DMS79 (cell line): ENCODE measurements around the gene SELE.

Source experiments
- DNase-seq: peaks from one replicate; lab custom pipeline; 2025; lab: John Stamatoyannopoulos, UW

Gene SELE, protein sequence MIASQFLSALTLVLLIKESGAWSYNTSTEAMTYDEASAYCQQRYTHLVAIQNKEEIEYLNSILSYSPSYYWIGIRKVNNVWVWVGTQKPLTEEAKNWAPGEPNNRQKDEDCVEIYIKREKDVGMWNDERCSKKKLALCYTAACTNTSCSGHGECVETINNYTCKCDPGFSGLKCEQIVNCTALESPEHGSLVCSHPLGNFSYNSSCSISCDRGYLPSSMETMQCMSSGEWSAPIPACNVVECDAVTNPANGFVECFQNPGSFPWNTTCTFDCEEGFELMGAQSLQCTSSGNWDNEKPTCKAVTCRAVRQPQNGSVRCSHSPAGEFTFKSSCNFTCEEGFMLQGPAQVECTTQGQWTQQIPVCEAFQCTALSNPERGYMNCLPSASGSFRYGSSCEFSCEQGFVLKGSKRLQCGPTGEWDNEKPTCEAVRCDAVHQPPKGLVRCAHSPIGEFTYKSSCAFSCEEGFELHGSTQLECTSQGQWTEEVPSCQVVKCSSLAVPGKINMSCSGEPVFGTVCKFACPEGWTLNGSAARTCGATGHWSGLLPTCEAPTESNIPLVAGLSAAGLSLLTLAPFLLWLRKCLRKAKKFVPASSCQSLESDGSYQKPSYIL

DNA sequence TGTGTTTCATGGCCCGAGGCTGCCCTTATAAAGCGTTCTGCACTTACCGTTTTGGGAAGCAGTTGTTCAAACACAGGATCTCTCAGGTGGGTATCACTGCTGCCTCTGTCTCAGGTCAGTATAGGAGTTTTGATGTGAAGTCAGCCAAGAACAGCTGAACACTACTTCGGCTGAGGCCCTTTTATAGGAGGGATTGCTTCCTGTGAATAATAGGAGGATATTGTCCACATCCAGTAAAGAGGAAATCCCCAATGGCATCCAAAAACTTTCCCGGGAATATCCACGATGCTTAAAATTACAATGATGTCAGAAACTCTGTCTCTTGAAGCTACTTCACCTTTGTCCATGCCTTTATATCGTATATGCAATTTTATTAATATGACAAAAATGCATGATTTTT, at the start of gene SELE:
Gene SELE, minus strand, starts transcription at position 156 of the 400 bp plus-strand sequence. CDS start 467 bp downstream, outside the sequence.
- DNase-seq: no peak

DNA sequence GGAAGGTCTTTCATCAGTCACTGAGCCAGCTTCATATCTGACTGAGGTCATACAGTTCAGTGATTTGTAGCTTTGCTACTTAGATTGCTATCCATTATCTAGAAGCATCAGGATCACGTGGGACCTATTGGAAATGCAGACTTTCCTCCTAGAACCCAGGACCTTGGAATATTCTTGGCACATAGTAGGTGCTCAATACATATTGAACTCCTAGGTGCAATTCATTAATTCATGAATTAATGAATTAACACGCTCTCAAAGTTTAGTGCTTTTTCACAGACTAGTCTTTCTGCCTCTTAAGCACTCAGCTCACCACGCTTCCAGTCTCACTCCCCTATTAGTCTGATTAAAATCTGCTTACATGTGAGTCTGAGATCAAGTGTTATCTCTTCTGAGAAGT, 48.7 kb upstream of the SELE start:
- no peak for DNase-seq

DNA sequence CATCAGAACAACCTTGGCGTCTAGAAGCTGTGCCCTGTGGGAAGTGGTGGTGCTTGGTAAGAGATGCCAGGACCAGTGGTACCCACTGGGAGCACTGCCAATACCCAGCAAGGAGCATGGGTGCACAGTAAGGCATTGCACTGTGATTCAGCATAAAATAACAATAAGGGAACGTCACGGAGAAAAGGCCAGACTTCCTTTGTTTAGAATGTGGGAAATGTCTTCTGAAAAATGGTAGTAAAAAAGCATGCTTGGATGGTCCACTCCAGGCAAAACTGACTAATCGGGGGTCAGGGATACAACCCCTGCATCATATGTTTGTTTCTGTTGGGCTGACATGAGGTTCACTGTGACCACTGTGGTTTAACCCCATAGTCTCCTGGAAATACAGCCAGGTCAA, 46.1 kb upstream of the SELE start:
- no peak for DNase-seq

DNA sequence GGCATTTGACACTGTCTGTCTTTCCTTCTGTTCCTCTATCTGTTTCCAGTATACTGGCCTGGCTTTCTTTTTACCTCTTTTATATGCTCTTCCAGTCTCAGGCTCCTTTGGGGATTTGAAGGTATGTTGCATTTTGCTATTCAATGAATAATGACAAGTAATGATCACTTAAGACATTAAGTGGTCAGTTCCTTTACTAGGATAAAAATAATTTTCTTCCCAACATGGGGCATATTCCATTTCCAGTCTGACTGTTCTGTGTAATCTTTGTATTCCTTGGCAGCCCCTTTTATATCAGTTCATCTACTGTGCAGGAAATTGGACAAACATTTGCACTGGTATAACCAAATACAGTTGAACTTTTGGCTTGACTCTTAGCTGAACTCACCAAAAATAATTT, 45.3 kb upstream of the SELE start:
- no peak for DNase-seq

DNA sequence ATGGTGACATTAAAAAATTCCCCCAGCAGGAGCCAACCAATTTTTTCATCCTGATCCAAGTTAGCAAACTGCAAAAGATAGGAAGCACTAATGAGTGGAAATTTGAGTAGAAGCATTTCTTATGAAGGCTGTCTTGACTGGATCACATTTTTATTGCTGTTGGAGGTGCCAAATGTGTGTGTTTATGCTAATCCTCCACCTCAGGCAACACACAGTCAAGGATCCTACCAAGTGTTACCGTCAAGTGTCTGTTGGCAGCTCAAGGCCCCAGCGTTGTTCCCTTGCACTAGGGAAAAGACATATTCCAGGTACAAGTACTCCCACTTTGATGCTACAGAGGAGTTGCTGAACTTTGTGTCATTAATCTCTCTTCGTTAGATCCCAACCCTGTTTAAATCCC, 42.6 kb upstream of the SELE start:
- DNase-seq: no peak

DNA sequence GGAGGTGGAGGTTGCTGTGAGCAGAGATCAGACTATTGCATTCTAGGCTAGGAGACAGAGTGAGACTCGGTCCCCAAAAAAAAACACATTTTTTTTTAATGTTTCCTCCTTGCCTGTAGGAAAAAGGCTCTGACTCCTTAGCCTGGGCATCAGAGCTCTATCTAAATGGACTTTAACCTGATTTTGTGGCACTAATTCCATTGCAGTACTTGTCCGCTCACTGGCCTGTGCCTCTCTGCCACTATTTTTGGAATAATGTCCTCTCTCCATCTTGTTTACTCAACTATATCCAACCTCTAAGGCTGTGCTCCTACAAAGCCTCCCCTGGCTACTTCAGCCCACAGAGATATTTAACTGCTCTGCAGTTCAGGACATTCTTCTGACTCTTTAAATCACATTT, 34.3 kb upstream of the SELE start:
- no peak for DNase-seq

DNA sequence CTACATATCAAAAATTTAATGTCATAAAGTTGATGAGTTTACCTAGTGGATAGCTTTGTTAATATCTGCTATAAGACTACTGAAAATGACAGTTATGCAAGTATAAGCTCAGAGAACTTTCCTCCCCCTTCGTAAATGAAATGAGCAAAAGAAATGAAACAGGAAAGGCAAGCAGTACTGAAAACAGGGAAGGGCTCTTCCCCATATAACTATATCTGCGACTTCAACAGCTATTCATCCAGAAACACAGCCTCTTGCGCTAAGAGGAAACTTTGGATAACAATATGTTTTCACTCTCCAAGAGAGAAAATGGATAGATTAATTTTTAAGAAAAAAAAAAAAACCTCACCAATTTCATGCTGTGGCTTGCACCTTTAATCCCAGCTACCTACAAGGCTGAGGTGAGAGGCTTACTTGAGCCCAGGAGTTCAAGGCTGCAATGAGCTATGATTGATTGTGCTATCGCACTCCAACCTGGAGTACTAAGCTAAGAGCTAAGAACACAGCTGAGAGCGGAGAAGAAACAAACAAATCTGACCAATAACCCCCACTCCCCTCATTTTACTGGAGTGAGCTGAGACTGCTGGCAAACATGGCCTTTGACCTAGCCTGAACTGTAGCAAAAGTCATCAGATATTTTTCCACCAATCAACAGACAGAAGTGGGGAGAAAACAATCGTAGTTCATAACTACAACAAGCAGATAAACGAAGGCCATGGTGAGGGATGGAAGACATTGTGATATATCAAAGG, 31.9 kb upstream of the SELE start:
- DNase-seq: no peak

DNA sequence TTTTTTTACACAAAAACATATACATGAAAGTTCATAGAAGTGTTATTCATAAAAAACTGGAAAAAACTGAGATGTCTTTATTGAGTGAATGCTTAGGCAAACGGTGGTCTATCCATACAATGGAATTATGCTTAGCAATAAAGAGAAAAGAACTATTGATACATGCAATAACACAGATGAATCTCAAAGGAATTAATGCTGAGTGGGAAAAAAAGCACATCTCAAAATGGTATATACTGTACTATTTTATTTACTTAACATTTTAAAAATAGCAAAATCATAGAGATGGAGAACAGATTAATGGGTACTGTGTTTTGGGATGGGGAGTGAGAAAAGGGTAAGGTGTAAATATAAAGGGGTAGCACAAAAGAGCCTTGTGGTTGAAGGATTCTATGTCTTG, 31.0 kb upstream of the SELE start:
- no peak for DNase-seq

DNA sequence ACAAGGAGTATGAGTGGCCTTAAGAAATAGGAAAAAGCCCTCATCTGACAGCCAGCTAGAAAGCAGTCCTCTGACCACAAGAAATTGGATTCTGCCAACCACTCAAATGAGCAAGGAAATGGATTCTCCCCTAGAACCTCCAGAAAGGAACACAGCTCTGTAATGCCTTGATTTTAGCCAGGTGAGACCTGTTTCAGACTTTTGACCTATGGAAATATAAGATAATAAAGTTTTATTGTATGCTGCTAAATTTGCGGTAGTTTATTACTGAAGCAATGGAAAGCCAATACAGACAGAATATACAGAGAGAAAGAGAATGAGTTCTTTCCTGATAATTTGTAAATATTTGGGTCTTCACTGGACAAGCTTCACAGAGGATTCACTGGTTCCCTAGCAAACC, 28.8 kb upstream of the SELE start:
- DNase-seq: no peak

DNA sequence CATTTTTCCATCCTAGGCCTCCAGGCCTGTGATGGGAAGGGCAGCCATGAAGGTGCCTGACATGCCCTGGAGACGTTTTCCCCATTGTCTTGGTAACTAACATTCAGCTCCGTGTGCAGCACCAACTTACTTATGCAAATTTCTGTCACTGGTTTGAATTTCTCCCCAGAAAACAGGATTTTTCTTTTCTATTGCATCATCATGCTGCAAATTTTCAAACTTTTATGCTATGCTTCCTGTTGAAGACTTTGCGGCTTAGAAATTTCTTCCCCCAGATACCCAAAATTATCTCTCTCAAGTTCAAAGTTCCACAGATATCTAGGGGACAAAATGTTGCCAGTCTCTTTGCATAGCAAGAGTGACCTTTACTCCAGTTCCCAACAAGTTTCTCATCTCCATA, 25.2 kb upstream of the SELE start:
- no peak for DNase-seq

DNA sequence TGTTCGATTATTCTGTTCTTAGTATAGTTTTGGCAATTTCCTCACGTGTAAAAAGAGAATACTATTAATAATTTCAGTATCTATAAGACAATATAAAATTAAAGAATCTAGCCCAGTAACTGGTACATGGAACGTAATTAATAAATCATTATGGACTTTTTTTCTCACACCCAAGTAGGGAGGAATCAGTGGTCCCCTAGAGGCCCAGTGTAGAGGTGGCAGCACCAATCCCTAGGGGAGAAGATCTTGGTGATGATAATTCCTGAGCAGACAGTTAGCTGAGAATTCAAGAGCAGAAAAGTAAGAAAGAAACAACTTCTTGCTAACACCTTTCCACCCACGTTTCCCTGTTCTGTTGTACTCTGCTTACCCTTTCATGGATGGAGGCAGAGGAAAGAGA, 19.7 kb upstream of the SELE start:
- no peak for DNase-seq

DNA sequence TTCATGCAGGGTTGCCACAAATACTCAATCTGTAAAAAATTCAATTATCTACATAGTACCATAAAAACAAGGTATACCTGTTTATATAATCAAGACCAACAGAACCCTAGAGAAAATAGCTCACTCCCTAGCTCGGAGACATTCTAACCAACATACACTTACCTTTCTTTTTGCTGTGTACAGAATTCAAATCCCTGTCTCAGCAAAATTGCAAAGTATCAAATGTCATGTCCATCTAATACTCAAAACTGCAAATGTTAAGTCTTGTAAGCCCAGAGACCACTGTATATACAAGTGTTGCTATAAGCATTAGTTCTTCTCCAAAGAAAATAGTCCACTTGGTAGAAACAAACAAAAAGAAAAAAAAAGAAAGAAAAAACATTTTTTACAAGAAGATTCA, 16.2 kb upstream of the SELE start:
- DNase-seq: no peak

DNA sequence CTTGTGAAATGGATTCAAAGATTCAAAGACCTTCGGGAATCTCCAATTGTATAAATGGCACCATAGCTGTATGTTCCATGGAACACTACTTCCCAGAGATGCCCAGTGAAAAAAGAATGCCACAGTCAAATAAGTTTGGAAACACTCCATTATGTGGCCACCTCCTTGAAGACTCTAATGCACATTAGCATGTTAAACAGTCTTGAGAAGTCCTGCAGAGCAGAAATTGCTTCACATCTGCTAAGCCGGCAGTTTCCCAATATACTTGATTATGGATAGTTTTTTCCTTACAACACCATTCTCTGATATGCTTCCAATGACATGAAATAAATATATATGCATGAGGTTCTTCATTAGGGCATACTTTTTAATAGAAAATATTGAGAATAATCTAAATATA, 12.7 kb upstream of the SELE start:
- DNase-seq: no peak

DNA sequence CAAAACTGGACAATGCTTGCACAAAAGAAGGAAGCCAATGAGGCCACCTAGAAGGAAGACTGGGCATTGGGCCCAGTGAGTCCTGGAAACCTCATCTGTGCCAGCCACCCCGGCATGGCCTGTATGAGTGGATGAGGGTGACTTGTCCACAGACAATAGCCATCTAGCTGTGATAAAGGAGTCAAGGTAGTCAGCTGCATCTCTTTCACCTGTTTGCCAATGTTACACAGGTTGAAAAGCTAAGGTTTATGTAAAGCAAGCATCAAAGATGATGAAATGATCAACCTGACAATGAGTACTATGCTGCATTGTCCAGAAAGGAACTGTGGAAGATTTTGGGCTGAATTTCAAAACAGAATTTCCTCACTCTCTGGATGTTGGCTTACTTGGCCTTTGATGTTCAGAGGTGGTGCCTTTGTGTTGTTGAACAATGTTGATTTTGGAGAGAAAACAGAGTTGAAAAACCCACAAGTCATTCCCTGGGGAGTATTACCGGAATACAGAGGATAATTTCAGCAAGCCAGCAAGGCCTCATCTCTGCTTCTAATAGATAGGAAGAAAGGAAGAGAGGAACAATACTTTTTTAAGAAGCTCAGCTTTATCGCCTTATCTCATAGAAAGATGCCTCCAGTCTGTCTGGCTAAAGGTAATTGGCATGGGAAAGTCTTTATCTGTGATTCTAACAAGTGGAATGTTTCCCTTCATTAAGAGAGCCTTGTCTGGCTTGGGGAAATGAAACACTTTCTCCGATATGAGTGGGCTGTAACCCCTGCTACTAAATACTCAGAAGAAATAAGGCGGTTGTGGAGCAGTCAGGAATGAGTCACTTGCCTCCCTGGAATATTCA, 11.4 kb upstream of the SELE start:
- DNase-seq: no peak

DNA sequence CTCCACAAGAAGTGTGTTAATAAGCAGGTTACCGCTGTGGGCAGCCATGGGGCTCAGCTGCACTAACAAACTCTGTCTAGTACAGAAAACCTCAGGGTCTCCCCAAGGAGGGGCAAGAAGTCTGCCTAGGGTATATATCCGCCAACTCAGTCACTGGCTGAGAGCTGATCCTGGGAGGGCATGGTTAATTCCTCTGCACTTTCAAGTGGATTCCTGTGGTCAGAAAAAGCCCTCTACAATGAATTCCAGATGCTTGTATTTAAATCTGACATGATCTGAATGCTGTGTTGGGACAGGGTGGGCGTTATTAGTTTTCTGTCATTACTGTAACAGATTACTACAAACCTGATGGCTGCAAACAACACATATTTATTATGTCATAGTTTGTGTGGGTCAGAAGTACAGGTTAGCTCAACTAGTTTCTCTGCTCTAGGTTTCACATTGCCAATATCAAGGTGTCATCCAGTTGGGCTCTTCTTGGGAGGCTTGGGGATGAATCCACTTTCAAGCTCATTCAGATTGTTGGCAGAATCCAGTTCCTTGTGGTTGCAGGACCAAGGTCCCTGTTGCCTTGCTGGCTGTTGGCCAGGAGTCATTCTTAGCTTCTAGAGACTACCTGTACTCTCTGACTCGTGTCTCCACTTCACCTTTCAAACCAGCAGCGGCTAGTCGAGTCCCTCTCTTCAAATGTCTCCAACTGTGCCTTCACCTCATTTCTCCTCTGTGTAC, 8.0 kb upstream of the SELE start:
- DNase-seq: no peak

DNA sequence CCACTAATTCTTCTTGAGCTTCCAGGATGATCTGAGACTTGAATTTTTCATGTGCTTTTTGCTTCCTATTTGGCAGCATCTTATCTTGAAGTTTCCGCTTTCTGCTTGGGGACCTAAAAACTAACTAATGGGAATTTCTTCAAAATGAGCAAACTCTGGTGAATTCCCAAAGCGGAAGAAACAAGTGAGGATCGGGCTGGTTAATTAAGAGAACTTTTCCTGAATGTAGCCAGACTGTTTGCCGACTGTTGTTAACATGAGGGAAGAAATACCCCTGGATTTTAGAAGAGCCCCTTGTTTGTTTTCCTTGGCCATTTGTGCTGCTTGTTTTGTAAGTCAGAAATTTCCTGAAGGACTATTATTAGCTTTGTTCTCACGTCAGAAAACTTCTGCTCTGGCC, 6.1 kb upstream of the SELE start:
- no peak for DNase-seq

DNA sequence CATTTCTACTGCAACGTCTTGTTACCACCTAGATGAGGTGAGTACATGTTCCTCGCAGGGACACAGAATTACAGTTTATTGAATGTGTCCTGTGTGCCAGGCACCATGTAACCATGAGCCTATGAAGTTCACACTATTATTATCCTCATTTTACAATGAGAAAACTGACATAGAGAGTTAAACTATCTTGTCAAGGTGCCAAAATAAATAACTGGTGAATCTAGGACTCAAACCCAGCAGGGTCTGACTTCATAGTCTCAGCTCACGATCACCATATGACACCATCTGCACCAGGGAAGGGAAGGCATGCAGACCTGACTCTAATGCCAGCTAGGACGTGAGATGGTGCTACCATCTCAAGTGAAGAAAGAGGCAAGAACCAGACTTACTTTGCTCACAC, 2.4 kb downstream of the SELE start:
- DNase-seq: no peak

DNA sequence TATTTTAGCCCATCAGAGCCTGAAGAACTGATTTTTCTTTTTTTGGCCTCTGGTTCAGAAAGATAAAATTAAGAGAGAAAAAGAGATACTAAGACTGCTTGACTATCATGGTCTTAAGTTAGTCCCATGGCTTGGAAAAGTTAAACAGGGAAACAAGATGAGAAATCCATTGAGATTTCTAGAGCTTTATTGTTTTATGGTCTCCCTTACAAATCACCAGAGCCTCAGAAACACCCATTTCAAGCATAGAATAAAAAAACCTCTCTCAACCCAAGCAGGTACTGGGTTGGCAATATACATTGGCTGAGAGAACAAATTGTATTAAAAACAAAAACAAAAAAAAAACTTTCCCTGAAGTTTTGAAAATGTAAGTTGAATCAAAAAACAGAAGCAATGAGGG, 3.9 kb downstream of the SELE start:
- DNase-seq: no peak

DNA sequence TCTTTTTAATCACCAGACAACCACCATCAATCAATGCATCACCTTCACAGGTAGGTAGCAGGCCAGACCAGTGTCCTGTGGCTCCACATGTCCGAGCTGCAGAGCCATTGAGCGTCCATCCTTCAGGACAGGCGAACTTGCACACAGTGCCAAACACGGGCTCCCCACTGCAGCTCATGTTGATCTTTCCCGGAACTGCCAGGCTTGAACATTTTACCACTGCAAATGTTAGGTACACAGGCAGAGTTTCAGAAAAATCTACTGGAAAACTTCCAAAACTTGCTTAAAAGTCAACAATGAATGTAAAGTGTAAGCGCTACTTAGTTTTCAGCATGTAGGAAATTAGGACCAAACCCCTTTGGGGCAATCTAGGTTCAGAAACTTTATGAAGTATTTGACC, 6.6 kb downstream of the SELE start:
- DNase-seq: no peak

DNA sequence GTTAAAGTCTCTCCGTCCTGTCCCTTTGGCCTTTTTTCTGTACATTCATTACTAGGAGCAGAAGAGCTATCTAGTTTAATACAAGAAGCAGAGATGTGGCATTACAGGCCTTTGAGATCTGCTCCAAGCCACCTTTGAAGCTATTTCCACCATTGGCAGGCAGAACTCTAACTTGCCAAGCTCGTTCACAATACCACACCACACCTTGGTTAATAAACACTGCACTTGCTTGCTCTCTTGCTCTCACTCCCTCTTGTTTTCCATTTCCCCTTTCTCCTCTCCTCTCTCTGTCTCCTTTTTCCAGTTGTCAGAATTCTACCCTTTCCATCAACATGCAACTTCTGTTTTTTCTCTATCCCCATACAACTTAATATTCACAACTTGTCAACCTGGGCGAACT, 7.0 kb downstream of the SELE start:
- DNase-seq: no peak

DNA sequence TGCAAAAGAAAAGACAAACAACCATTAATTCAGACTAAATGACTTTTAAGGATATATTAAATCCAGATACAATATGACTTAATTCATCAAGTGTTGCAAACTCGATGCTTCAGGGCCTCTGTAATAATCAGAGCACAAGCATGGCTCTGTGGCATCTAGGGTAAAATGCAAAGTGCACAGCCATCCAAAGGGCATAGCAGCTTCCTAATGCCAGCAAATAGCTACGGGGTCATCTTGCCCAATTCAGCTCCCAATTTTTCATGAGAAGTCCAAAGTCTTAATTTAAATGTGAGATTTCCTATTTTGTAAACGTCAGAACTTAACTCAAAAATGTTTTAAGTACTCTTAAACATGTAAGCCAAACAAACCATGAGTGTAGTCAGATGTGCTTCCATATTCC, 7.9 kb downstream of the SELE start:
- no peak for DNase-seq

DNA sequence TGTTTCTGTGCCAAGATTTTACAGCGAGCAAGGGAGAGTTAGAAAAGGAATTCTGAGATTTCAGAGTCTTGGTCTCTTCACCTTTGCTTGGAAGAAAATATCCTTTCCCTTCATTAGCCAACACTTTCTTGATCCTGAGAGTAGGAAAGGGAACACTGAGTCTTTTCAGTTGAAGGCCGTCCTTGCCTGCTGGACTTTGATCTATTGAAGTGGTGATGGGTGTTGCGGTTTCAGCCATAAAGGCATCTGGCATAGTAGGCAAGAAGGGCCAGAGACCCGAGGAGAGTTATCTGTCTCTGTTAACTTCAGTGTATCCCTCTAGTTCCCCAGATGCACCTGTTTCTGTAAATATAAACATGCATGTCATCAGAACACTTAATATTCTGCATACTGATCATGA, 9.7 kb downstream of the SELE start:
- no peak for DNase-seq
